Lower leg skin (tissue), 3 donors: Measurements from ENCODE around the gene MMP7.

ENCODE experiments used
- POLR2A ChIP-seq, 2 donors: fragments of 450-650 bp; IDR thresholded peaks; one replicate each; pipeline ENCODE4 v1.6.1; 2016 to 2017; ENCODE audit warnings: antibody characterized with exemption in 2 of 2, mild to moderate bottlenecking in 1 of 2, moderate library complexity in 1 of 2
- TF ChIP-seq, protein P1 (sequence below), 3 donors: fragments of 450-650 bp; IDR thresholded peaks; one replicate each; pipeline ENCODE4 v1.5.1; 2016; ENCODE audit warnings: antibody characterized with exemption in 3 of 3, mild to moderate bottlenecking in 3 of 3, moderate library complexity in 2 of 3

DNA sequence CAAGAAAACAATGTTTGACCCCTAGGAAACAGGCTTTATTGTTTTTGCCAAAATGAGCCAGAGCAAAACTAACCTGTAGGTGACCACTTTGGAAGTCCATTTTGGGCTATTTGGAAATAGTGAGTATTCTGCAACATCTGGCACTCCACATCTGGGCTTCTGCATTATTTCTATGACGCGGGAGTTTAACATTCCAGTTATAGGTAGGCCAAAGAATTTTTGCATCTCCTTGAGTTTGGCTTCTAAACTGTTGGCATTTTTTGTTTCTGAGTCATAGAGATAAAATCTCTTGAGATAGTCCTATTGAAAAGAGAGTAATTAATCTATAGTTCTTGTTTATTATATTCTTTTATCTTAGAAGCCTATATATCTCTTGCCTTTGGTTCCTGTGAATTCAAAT, 2.9 kb downstream of the MMP7 start:
- TF ChIP-seq, protein P1, sequence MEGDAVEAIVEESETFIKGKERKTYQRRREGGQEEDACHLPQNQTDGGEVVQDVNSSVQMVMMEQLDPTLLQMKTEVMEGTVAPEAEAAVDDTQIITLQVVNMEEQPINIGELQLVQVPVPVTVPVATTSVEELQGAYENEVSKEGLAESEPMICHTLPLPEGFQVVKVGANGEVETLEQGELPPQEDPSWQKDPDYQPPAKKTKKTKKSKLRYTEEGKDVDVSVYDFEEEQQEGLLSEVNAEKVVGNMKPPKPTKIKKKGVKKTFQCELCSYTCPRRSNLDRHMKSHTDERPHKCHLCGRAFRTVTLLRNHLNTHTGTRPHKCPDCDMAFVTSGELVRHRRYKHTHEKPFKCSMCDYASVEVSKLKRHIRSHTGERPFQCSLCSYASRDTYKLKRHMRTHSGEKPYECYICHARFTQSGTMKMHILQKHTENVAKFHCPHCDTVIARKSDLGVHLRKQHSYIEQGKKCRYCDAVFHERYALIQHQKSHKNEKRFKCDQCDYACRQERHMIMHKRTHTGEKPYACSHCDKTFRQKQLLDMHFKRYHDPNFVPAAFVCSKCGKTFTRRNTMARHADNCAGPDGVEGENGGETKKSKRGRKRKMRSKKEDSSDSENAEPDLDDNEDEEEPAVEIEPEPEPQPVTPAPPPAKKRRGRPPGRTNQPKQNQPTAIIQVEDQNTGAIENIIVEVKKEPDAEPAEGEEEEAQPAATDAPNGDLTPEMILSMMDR (IDR thresholded peaks at IDR 0.05), result no peak
- TF ChIP-seq POLR2A (IDR thresholded peaks at IDR 0.05), result no peak
